Sigmoid colon (tissue), 4 donors: ENCODE data around the gene CES3.

ENCODE experiments used
- EP300 ChIP-seq, 4 donors: sonication (generic); formaldehyde crosslinking; IDR thresholded peaks; one replicate each; pipeline ENCODE4 v1.6.1; 2017; ENCODE audit warnings: antibody characterized with exemption in 4 of 4
- POLR2A ChIP-seq, 2 donors: fragments of 450-650 bp; IDR thresholded peaks; one replicate each; pipeline ENCODE4 v1.6.1; 2016; ENCODE audit warnings: antibody characterized with exemption in 2 of 2, mild to moderate bottlenecking in 2 of 2, moderate library complexity in 2 of 2
- POLR2AphosphoS5 ChIP-seq, 4 donors: sonication (generic); formaldehyde crosslinking; IDR thresholded peaks; one replicate each; pipeline ENCODE4 v1.6.1; 2017; ENCODE audit warnings: antibody characterized with exemption in 4 of 4
- TF ChIP-seq, protein P1 (sequence below), 4 experiments: fragments of 450-650 bp in 3 of 4; fragments of 200-600 bp in 1 of 4; IDR thresholded peaks; one replicate each; pipeline ENCODE4 v1.5.1; 2016 to 2019; ENCODE audit warnings: antibody characterized with exemption in 4 of 4, mild to moderate bottlenecking in 3 of 4, moderate library complexity in 2 of 4

DNA sequence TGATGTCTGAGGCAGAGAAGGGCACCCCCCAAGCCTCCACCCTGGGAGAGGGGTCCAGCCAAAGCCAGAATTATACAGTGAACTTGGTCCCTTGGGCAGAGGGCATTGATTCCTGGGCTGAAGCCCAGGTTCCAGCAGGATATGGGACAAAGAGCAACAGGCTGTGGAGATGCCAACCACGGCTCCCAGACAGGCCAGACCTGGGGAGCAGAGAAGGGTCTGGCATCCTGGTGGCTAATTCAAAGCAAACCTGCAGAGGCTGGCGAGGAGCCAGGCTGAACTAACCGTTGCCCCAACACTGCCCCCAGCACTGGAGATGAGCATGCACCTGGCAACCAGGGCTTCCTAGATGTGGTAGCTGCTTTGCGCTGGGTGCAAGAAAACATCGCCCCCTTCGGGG, 3.0 kb downstream of the CES3 start:
- TF ChIP-seq POLR2A (IDR thresholded peaks at IDR 0.05) (no peak), POLR2AphosphoS5 (IDR thresholded peaks at IDR 0.05) (no peak), EP300 (IDR thresholded peaks at IDR 0.05) (no peak)
- TF ChIP-seq, protein P1, sequence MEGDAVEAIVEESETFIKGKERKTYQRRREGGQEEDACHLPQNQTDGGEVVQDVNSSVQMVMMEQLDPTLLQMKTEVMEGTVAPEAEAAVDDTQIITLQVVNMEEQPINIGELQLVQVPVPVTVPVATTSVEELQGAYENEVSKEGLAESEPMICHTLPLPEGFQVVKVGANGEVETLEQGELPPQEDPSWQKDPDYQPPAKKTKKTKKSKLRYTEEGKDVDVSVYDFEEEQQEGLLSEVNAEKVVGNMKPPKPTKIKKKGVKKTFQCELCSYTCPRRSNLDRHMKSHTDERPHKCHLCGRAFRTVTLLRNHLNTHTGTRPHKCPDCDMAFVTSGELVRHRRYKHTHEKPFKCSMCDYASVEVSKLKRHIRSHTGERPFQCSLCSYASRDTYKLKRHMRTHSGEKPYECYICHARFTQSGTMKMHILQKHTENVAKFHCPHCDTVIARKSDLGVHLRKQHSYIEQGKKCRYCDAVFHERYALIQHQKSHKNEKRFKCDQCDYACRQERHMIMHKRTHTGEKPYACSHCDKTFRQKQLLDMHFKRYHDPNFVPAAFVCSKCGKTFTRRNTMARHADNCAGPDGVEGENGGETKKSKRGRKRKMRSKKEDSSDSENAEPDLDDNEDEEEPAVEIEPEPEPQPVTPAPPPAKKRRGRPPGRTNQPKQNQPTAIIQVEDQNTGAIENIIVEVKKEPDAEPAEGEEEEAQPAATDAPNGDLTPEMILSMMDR (IDR thresholded peaks at IDR 0.05), result no peak
